HCT116 (cell line): ENCODE results near the gene CFAP97D2. TPM values are rescaled to one million over a fixed set of nuclear protein-coding genes. Genes with fewer than 3 reads are reported as not detected.

Experiments
- ATAC-seq: fragments of 200-7000 bp; cut with Tn5 transposase; 2 replicates; pipeline ENCODE4 v1.9.1; 2020; ENCODE audit warnings: mild to moderate bottlenecking, moderate library complexity
- BruUV-seq: library from RNA; stranded (reverse); fragments of 400-500 nt; replicated peaks from 2 replicates; lab custom pipeline; 2021; lab: Mats Ljungman, UMichigan
- CTCF ChIA-PET: fragments of 300-600 bp; sonication (Branson Sonifier 250); formaldehyde crosslinking; loops from one replicate; lab custom pipeline; 2021; ENCODE audit warnings: antibody characterized with exemption; lab: Charles Lee
- POLR2A ChIA-PET: fragments of 300-600, 350-600 bp; sonication (Branson Sonifier 250); formaldehyde crosslinking; loops from one replicate; lab custom pipeline; 2021; ENCODE audit warnings: antibody characterized with exemption; lab: Charles Lee
- RAD21 ChIA-PET, 2 experiments: fragments of 300-600 bp; sonication (Branson Sonifier 250); formaldehyde crosslinking; loops; one replicate each; lab custom pipeline; 2023; ENCODE audit warnings: low total read pairs in 2 of 2; ENCODE audit not compliant: uncharacterized antibody in 2 of 2, unreplicated experiment in 2 of 2, low non-redundant PET in 1 of 2; lab: Charles Lee
- DNase-seq: peaks from one replicate; pipeline ENCODE4 v3.0.0-alpha.2; 2010; ENCODE audit warnings: low read depth, low spot score
- H2AFZ ChIP-seq: fragments of 200-600 bp; shearing (Covaris generic), sonication (generic); 2 replicates; pipeline ENCODE4 v1.6.1; 2017; ENCODE audit warnings: low read depth, mixed run types, mixed read lengths, antibody characterized with exemption, low read length; ENCODE audit not compliant: poor library complexity, severe bottlenecking
- H3K27ac ChIP-seq: 2 replicates; pipeline ENCODE4 v1.5.1; 2012; ENCODE audit warnings: low read depth, low read length
- H3K27me3 ChIP-seq: fragments of 200-600 bp; sonication (generic); 2 replicates; pipeline ENCODE4 v1.6.1; 2016; ENCODE audit warnings: mixed run types, low read length, mixed read lengths; ENCODE audit not compliant: insufficient read depth
- H3K36me3 ChIP-seq, 2 experiments: fragments of 200-500 bp in 1 of 2; fragments of 200-600 bp in 1 of 2; sonication (Bioruptor generic) in 1 of 2; sonication (generic) in 1 of 2; 2 replicates each; pipeline versions ENCODE4 v1.5.1 to v1.6.1; 2014 to 2016; ENCODE audit warnings: low read length in 2 of 2, inconsistent platforms in 1 of 2, mixed read lengths in 1 of 2, mixed run types in 1 of 2; ENCODE audit not compliant: insufficient read depth in 2 of 2, control insufficient read depth in 1 of 2
- H3K4me1 ChIP-seq, 2 experiments: fragments of 200-600 bp in 1 of 2; sonication (generic) in 1 of 2; 2 replicates each; pipeline versions ENCODE4 v1.5.1 to v1.6.1; 2012 to 2017; ENCODE audit warnings: low read length in 2 of 2, inconsistent platforms in 1 of 2, mild to moderate bottlenecking in 1 of 2, mixed read lengths in 1 of 2, mixed run types in 1 of 2, moderate library complexity in 1 of 2; ENCODE audit not compliant: insufficient read depth in 2 of 2, control insufficient read depth in 1 of 2
- H3K4me2 ChIP-seq: fragments of 200-600 bp; sonication (generic); 2 replicates; pipeline ENCODE4 v1.6.1; 2017; ENCODE audit warnings: mixed run types, low read length, mixed read lengths
- H3K4me3 ChIP-seq, 2 experiments: fragments of 200-600 bp in 1 of 2; sonication (generic) in 1 of 2; replicated peaks in 1 of 2; 2 replicates each; pipeline ENCODE4 v1.5.1; 2011 to 2016; ENCODE audit warnings: low read length in 2 of 2, control low read depth in 1 of 2, low read depth in 1 of 2, mild to moderate bottlenecking in 1 of 2, mixed read lengths in 1 of 2, mixed run types in 1 of 2
- H3K79me2 ChIP-seq: fragments of 200-600 bp; sonication (generic); 2 replicates; pipeline ENCODE4 v1.6.1; 2017; ENCODE audit warnings: mild to moderate bottlenecking, mixed run types, low read length, moderate library complexity, mixed read lengths; ENCODE audit not compliant: insufficient read depth
- H3K9ac ChIP-seq: fragments of 200-600 bp; sonication (generic); 2 replicates; pipeline ENCODE4 v1.6.1; 2016; ENCODE audit warnings: low read length, mixed read lengths
- H3K9me2 ChIP-seq: fragments of 200-600 bp; sonication (generic), shearing (Covaris generic); 2 replicates; pipeline ENCODE4 v1.6.1; 2017; ENCODE audit warnings: mixed run types, mild to moderate bottlenecking, moderate library complexity; ENCODE audit not compliant: insufficient read depth
- H3K9me3 ChIP-seq, 2 experiments: fragments of 200-500 bp in 1 of 2; fragments of 200-600 bp in 1 of 2; sonication (Bioruptor generic) in 1 of 2; sonication (generic) in 1 of 2; 2 replicates each; pipeline ENCODE4 v1.6.1; 2014 to 2017; ENCODE audit warnings: low read length in 2 of 2, mixed read lengths in 2 of 2, inconsistent platforms in 1 of 2, low read depth in 1 of 2, mild to moderate bottlenecking in 1 of 2, mixed run types in 1 of 2, moderate library complexity in 1 of 2; ENCODE audit not compliant: control insufficient read depth in 1 of 2, insufficient read depth in 1 of 2
- H4K20me1 ChIP-seq: fragments of 200-600 bp; sonication (generic), shearing (Covaris generic); 2 replicates; pipeline ENCODE4 v1.6.1; 2017; ENCODE audit warnings: mixed run types, mild to moderate bottlenecking, moderate library complexity; ENCODE audit not compliant: insufficient read depth
- CBX3 ChIP-seq: IDR thresholded peaks from 2 replicates; pipeline ENCODE4 v1.6.1; 2012; ENCODE audit warnings: low read depth
- CEBPB ChIP-seq: IDR thresholded peaks from 2 replicates; pipeline ENCODE4 v1.6.1; 2012; ENCODE audit warnings: low read depth
- ELF1 ChIP-seq: IDR thresholded peaks from 2 replicates; pipeline ENCODE4 v1.6.1; 2012; ENCODE audit warnings: low read depth, borderline replicate concordance
- EZH2 ChIP-seq: fragments of 200-600 bp; sonication (generic); IDR thresholded peaks from 2 replicates; pipeline ENCODE4 v1.6.1; 2017; ENCODE audit warnings: antibody characterized with exemption, mixed run types
- FOSL1 ChIP-seq: IDR thresholded peaks from 2 replicates; pipeline ENCODE4 v1.6.1; 2012; ENCODE audit warnings: low read depth
- POLR2AphosphoS5 ChIP-seq: IDR thresholded peaks from 2 replicates; pipeline ENCODE4 v1.6.1; 2011; ENCODE audit warnings: mild to moderate bottlenecking, low read depth, low read length, moderate library complexity
- RAD21 ChIP-seq: IDR thresholded peaks from 2 replicates; pipeline ENCODE4 v1.6.1; 2012; ENCODE audit warnings: low read depth, mild to moderate bottlenecking
- SIN3A ChIP-seq: IDR thresholded peaks from 2 replicates; pipeline ENCODE4 v1.6.1; 2012; ENCODE audit warnings: low read depth
- SRF ChIP-seq: IDR thresholded peaks from 2 replicates; pipeline ENCODE4 v1.6.1; 2012; ENCODE audit warnings: low read depth
- TCF7L2 ChIP-seq: IDR thresholded peaks from 2 replicates; pipeline ENCODE4 v1.7.0; 2011; ENCODE audit warnings: borderline replicate concordance, inconsistent platforms; ENCODE audit not compliant: insufficient read depth, insufficient read length; ENCODE audit errors: extremely low read depth
- intact Hi-C: fragments of 100-400 bp; cut with micrococcal nuclease; formaldehyde crosslinking; loops from 2 replicates; pipeline ENCODE4 v1.10.0; 2022
- total RNA-seq: library from RNA; stranded (reverse); gene quantifications from one replicate; pipeline ENCODE4 v1.2.1, GENCODE V29; 2021; ENCODE audit not compliant: unreplicated experiment
- TF ChIP-seq, protein P1 (sequence below): IDR thresholded peaks from 2 replicates; pipeline ENCODE4 v1.6.1; 2012
- TF ChIP-seq, protein P2 (sequence below): IDR thresholded peaks from 2 replicates; pipeline ENCODE4 v1.6.1; 2012; ENCODE audit warnings: low read depth
- TF ChIP-seq, protein P3 (sequence below), 3 experiments: fragments of 200-600 bp in 1 of 3; sonication (generic) in 1 of 3; IDR thresholded peaks in 2 of 3; conservative IDR thresholded peaks in 1 of 3; 2 replicates each; pipeline ENCODE4 v1.5.1; 2012 to 2017; ENCODE audit warnings: low read depth in 2 of 3, low read length in 2 of 3, antibody characterized with exemption in 1 of 3, borderline replicate concordance in 1 of 3, control low read depth in 1 of 3, mild to moderate bottlenecking in 1 of 3, mixed read lengths in 1 of 3, mixed run types in 1 of 3, moderate library complexity in 1 of 3; ENCODE audit not compliant: insufficient read depth in 1 of 3

The CFAP97D2 gene
- total RNA-seq, 1 experiment from 2014 or later, result not detected

DNA sequence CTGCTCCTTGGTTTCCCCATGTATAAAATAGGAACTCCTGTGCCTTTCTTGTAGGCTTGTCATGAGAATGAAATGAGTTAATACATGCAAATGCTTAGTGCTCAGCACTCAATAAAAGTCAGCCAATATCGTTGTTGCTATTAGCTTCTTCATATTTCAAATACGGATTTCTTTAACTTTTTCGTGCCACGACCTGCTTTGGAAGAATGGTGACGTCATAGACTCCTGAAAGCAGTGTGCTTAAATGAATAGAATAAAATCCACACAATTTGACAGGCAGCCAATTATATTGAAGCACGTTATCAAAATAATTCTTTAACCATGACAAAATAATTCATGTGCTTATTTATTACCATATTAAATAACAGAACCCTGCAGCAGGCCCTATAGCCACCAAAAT, 29.1 kb downstream of the CFAP97D2 start:
- POLR2A ChIA-PET, result no interaction called here
- H3K9me2 ChIP-seq, result no peaks in the 10 kb centered on the region
- H3K4me2 ChIP-seq, result no peak overlapping the region
- H2AFZ ChIP-seq, result no peak overlapping the region
- intact Hi-C loops, result no loop called here
- no peak for ATAC-seq
- no peak for DNase-seq
- peaks cover 0 to 15% of the 10 kb centered on the region in 2 experiments; a peak in 2 of 4 replicates for H3K9me3 ChIP-seq
- no peak overlapping the region for H3K27ac ChIP-seq
- TF ChIP-seq POLR2AphosphoS5 (no peak), TCF7L2 (no peak), RAD21 (no peak), CEBPB (no peak), SRF (no peak), CBX3 (no peak), FOSL1 (no peak), EZH2 (no peak), SIN3A (no peak), ELF1 (no peak)
- TF ChIP-seq, protein P1, sequence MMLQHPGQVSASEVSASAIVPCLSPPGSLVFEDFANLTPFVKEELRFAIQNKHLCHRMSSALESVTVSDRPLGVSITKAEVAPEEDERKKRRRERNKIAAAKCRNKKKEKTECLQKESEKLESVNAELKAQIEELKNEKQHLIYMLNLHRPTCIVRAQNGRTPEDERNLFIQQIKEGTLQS, result no peak
- TF ChIP-seq, protein P2, sequence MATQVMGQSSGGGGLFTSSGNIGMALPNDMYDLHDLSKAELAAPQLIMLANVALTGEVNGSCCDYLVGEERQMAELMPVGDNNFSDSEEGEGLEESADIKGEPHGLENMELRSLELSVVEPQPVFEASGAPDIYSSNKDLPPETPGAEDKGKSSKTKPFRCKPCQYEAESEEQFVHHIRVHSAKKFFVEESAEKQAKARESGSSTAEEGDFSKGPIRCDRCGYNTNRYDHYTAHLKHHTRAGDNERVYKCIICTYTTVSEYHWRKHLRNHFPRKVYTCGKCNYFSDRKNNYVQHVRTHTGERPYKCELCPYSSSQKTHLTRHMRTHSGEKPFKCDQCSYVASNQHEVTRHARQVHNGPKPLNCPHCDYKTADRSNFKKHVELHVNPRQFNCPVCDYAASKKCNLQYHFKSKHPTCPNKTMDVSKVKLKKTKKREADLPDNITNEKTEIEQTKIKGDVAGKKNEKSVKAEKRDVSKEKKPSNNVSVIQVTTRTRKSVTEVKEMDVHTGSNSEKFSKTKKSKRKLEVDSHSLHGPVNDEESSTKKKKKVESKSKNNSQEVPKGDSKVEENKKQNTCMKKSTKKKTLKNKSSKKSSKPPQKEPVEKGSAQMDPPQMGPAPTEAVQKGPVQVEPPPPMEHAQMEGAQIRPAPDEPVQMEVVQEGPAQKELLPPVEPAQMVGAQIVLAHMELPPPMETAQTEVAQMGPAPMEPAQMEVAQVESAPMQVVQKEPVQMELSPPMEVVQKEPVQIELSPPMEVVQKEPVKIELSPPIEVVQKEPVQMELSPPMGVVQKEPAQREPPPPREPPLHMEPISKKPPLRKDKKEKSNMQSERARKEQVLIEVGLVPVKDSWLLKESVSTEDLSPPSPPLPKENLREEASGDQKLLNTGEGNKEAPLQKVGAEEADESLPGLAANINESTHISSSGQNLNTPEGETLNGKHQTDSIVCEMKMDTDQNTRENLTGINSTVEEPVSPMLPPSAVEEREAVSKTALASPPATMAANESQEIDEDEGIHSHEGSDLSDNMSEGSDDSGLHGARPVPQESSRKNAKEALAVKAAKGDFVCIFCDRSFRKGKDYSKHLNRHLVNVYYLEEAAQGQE, result no peak
- TF ChIP-seq, protein P3, sequence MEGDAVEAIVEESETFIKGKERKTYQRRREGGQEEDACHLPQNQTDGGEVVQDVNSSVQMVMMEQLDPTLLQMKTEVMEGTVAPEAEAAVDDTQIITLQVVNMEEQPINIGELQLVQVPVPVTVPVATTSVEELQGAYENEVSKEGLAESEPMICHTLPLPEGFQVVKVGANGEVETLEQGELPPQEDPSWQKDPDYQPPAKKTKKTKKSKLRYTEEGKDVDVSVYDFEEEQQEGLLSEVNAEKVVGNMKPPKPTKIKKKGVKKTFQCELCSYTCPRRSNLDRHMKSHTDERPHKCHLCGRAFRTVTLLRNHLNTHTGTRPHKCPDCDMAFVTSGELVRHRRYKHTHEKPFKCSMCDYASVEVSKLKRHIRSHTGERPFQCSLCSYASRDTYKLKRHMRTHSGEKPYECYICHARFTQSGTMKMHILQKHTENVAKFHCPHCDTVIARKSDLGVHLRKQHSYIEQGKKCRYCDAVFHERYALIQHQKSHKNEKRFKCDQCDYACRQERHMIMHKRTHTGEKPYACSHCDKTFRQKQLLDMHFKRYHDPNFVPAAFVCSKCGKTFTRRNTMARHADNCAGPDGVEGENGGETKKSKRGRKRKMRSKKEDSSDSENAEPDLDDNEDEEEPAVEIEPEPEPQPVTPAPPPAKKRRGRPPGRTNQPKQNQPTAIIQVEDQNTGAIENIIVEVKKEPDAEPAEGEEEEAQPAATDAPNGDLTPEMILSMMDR (IDR thresholded peaks at IDR 0.05 in 2 of 3, conservative IDR thresholded peaks at IDR 0.05 in 1 of 3; ENCODE audit: borderline replicate concordance in 1 of 3, insufficient read depth in 1 of 3, low read depth in 2 of 3, low read length in 2 of 3), result no peak
- RAD21 ChIA-PET, result no interaction called here
- no peaks in the 10 kb centered on the region for H3K27me3 ChIP-seq
- H3K79me2 ChIP-seq, result no peaks in the 10 kb centered on the region
- no peaks in the 10 kb centered on the region for H3K4me1 ChIP-seq
- H3K4me3 ChIP-seq, result no peak overlapping the region
- H4K20me1 ChIP-seq, result no peaks in the 10 kb centered on the region
- no TSS peak for BruUV-seq
- H3K36me3 ChIP-seq, result no peaks in the 10 kb centered on the region
- H3K9ac ChIP-seq, result no peak overlapping the region
- CTCF ChIA-PET, result no interaction called here
